ENCODE data around the gene C4orf50.

DNA sequence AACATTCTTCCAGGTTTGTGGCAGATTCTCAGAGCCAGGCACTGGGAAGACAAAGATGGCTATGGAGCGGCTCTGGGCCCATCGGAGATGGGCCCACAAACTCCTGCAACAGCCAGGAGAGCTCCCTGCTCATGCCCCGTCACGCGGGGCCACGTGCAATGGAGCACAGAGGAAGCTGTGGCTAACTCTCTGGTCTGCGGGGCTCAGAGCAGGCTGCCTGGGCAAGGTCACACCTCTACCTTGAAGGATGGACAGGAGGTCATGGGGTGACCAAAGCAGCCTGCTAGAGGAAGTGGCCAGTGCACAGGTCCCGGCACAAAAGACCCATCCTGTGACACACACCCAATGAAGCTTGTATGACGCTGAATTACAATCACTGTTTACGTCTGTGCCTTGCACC, 45.2 kb downstream of the C4orf50 start:
- TF ChIP-seq, protein P1, sequence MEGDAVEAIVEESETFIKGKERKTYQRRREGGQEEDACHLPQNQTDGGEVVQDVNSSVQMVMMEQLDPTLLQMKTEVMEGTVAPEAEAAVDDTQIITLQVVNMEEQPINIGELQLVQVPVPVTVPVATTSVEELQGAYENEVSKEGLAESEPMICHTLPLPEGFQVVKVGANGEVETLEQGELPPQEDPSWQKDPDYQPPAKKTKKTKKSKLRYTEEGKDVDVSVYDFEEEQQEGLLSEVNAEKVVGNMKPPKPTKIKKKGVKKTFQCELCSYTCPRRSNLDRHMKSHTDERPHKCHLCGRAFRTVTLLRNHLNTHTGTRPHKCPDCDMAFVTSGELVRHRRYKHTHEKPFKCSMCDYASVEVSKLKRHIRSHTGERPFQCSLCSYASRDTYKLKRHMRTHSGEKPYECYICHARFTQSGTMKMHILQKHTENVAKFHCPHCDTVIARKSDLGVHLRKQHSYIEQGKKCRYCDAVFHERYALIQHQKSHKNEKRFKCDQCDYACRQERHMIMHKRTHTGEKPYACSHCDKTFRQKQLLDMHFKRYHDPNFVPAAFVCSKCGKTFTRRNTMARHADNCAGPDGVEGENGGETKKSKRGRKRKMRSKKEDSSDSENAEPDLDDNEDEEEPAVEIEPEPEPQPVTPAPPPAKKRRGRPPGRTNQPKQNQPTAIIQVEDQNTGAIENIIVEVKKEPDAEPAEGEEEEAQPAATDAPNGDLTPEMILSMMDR (IDR thresholded peaks at IDR 0.05), result no peak
- TF ChIP-seq POLR2AphosphoS5 (IDR thresholded peaks at IDR 0.05) (no peak), POLR2A (IDR thresholded peaks at IDR 0.05) (no peak)

Measured in suprapubic skin (tissue), 4 donors.